NCI-H2081 treated with DMSO at 0.1 percent for 48 hours (cell line): ENCODE results near the gene DTL.

ENCODE experiments used
- DNase-seq: peaks from one replicate; lab custom pipeline; 2025; lab: John Stamatoyannopoulos, UW

Gene DTL

GRCh38 chr1:212035835-212036605 is 472 bp downstream of the DTL start:
- no peak for DNase-seq

- no peak for DNase-seq
Observed at GRCh38 chr1:212037900-212038299, 2.4 kb downstream of the DTL start.

DNA sequence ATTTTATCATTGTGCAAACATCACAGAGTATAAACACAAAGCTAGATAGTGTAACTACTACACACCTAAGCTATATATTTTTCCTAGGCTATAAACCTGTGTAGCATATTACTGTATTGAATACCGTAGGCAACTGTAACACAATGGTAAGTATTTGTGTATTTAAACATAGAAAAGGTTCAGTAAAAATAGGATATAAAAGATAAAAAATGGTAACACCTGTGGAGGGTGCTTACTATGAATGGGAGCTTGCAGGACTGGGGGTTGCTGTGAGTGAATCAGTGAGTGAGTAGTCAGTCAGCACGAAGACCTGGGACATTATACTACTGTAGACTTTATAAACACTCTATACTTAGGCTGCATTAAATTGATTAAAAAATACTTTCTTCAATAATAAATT is 4.1 kb downstream of the DTL start:
- no peak for DNase-seq

DNA sequence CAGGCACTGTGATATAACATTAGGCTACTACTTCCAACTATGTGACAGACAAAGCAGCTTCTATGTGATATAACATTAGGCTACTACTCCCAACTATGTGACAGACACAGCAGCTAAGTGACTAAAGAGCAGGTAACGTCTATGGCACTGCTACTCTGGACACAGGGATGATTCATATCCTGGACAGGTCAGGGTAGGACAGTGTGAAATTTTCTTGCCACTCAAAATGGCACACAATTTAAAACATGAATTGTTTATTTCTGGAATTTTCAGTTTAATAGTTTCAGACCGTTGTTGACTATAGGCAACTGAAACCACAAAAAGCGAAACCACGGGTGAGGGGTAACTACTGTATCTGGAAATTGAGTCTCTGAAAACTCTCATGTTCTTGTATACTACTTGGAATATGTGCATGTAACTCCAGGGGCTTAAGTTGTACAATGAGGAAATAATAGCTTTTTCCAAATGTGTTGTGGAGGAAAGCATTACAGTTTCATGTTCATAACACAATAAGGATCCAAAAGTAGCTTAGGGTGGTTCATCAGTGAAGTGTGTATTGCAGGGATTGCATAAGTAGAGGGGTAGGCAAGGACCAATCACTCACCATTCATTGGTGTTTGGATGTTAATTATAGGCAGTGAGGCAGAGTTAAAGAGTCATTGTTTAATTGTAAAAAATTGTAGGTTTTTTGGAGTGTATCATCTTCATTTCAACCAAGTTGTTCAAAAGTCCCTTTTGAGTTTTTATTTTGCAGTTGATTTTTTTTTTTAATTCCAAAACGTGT is 5.3 kb downstream of the DTL start:
- DNase-seq, result no peak

GRCh38 chr1:212042436-212042835 is 6.9 kb downstream of the DTL start:
- DNase-seq, result no peak

DNA sequence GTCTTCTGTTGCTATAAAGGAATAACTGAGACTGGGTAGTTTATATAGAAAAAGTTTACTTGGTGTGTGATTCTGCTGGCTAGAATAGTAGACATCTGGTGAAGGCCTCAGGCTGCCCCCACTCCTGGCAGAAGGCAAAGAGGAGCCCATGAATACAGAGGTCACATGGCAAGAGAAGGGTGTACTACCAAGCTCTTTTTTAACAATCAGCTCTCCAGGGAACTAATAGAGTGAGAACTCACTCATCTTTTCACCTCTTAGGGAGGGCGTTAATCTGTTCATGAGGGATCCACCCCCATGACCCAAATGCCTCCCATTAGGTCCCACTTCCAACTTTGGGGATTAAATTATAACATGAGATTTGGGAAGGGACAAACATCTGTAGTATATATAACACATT is 9.3 kb downstream of the DTL start:
- no peak for DNase-seq

- DNase-seq, result no peak
Observed at GRCh38 chr1:212045981-212046380, 10.4 kb downstream of the DTL start.

DNA sequence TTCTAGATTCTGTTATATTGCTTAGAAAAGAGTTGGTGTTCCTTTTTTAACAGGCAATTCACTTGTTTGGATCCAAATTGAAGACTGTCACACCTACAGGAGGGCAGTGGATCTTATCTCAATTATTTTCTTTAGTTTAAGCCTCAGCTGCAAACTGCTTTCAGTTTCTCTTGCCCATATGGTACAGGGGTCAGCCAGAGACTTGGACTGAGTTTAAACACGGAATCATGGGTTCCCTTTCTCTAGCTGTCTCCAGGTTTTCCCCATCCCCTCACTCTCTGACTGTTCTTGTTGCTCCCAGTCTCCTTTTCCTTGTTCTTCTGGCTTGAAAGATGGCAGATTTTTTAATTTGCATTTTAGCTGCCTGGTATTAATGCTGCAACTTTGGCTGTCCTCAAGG is 18.4 kb downstream of the DTL start:
- no peak for DNase-seq

GRCh38 chr1:212055333-212055732 is 19.8 kb downstream of the DTL start:
- no peak for DNase-seq

DNA sequence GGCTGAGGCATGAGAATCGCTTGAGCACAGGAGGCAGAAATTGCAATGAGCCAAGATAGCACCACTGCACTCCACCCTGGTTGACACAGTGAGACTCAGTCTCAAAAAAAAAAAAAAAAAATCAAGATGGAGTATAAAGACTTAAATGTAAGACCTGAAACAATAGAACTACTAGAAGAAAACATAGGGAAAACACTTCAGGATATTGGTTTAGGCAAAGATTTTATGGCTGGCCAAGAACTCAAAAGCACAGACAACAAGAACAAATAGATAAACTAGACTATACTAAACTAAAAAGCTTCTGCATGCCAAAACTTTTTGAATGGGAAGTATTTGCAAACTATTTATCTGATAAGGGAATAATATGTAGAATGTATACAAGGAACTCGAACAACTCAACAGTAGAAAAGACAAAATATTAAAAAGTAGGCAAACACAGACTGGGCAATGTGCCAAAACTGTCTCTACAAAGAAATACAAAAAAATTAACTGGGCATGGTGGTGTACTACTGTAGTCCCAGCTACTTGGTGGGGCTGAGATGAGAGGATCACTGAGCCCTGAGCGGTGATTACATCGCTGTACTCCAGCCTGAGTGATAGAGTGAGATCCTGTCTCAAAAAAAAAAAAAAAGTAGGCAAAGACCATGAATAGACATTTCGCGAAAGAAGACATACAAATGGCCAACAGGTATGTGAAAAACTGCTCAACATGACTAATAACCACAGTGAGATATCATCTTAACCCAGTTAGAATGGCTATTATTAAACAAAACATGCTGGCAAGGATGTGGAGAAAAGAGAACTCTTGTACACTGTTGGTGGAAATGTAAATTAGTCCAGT is 25.3 kb downstream of the DTL start:
- DNase-seq, result no peak

DNA sequence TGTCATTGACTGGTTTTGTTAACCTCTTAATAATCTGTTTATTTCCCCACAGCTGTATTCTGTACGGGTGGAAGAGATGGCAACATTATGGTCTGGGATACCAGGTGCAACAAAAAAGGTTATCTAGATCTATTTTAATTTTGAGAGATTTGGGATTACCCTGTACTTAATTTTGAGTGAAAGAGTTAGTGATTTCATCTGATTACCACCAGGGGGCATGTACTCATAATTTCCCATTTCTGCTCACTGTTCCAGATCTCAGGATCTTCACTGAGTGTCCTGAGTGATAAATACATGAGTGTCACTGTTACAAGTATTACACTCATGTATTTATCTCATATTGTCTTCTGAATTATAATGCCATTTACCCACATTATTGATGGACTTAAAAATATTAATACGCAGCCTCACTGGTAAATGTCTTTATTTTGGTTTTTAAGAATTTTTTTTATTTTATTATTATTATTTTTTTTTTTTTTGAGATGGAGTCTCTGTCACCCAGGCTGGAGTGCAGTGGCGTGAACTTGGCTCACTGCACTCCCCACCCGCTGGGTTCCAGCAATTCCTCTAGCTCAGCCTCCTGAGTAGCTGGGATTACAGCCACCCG is 27.4 kb downstream of the DTL start:
- DNase-seq, result no peak

GRCh38 chr1:212067787-212068186 is 32.2 kb downstream of the DTL start:
- DNase-seq, result no peak

- no peak for DNase-seq
Observed at GRCh38 chr1:212070720-212071302, 35.3 kb downstream of the DTL start.

DNA sequence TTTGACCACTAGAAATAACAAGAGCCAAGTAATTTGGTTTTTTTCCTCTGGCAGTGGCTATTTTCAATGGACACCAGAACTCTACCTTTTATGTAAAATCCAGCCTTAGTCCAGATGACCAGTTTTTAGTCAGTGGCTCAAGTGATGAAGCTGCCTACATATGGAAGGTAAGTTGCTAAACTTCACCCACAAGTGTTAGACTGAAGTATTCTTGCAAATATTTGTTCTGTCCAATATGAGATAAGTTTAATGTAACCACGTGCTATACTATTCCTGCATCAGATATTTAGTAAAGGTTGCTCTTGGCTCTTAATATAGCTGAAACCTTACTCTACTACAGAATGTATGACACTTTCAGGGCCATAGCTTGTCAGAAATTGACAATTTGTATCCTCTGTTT is 36.5 kb downstream of the DTL start:
- no peak for DNase-seq

GRCh38 chr1:212073490-212073889 is 37.9 kb downstream of the DTL start:
- no peak for DNase-seq

GRCh38 chr1:212074313-212074712 is 38.8 kb downstream of the DTL start:
- no peak for DNase-seq

DNA sequence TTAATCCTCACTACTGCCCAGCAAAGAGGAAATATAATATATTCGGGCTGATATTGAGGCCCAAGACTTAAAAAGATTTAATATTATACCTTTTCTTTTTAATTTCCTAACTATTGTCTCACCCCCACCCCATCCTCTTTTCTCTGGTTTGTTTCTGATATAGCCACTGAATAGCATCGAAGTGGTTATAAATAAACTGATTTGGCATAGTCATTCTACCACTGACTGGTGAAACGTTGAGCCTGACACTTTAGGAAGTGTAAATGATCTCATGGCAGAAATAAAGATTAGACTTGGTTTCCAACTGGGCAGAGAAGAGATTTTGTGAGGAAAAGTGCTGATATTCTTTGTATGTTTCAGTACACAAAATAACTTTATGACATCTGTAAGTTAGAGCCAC is 39.3 kb downstream of the DTL start:
- DNase-seq, result no peak

DNA sequence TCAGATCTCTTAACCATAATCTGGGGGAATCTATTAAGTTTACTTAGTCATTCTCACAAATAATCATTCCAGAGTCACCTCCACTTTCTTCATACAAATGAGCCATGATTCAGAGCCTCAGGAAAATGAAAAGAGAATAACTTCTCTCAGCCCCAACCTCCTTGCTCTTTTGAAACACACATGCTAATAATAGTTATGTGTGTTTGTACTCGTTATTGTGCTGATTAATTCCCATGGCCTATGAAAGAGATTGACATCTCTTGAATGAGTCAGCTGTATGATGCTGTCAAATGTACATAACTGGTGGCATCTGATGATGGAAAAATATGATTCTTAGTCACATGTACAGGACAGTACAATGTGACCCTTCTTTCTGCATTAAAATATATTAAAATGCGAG is 41.5 kb downstream of the DTL start:
- no peak for DNase-seq

- DNase-seq, result no peak
Observed at GRCh38 chr1:212078826-212079225, 43.3 kb downstream of the DTL start.

GRCh38 chr1:212082765-212083406 is 47.3 kb downstream of the DTL start:
- no peak for DNase-seq

DNA sequence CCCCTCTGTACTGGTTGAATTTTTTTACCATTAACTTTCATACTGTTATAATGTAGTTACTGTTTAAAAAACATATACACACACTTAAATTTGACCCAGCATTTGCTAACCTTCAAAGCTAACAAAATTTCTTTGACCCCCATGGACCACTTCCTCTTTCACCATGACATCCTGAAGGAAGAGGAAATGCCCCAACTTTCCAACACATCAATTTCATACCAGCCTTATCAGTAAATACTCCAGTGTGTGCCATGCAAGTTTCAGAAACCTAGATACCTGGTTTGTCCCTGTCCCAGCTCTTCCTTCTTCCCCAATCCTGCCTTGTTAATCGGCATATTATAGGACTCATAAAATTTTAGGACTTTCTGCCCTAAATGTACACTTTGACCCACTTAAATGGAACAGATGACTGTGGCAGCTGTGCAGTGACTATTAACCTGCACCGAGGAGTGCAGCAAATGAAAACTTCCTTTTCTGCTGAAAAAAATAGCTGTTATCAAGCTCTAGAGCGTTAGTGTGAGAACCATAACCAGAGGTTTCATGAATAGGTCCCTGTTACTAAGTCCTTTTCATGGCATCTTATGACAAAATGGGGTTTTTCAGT is 54.1 kb downstream of the DTL start:
- DNase-seq, result no peak
